HCT116 (cell line): ENCODE data around the gene PCDH9. TPM values are rescaled to one million over a fixed set of nuclear protein-coding genes. Genes with fewer than 3 reads are reported as not detected.

Experiments
- ATAC-seq: fragments of 200-7000 bp; cut with Tn5 transposase; 2 replicates; pipeline ENCODE4 v1.9.1; 2020; ENCODE audit warnings: mild to moderate bottlenecking, moderate library complexity
- BruUV-seq: library from RNA; stranded (reverse); fragments of 400-500 nt; replicated peaks from 2 replicates; lab custom pipeline; 2021; lab: Mats Ljungman, UMichigan
- CTCF ChIA-PET: fragments of 300-600 bp; sonication (Branson Sonifier 250); formaldehyde crosslinking; loops from one replicate; lab custom pipeline; 2021; ENCODE audit warnings: antibody characterized with exemption; lab: Charles Lee
- POLR2A ChIA-PET: fragments of 300-600, 350-600 bp; sonication (Branson Sonifier 250); formaldehyde crosslinking; loops from one replicate; lab custom pipeline; 2021; ENCODE audit warnings: antibody characterized with exemption; lab: Charles Lee
- RAD21 ChIA-PET, 2 experiments: fragments of 300-600 bp; sonication (Branson Sonifier 250); formaldehyde crosslinking; loops; one replicate each; lab custom pipeline; 2023; ENCODE audit warnings: low total read pairs in 2 of 2; ENCODE audit not compliant: uncharacterized antibody in 2 of 2, unreplicated experiment in 2 of 2, low non-redundant PET in 1 of 2; lab: Charles Lee
- DNase-seq: peaks from one replicate; pipeline ENCODE4 v3.0.0-alpha.2; 2010; ENCODE audit warnings: low read depth, low spot score
- H2AFZ ChIP-seq: fragments of 200-600 bp; shearing (Covaris generic), sonication (generic); 2 replicates; pipeline ENCODE4 v1.6.1; 2017; ENCODE audit warnings: low read depth, mixed run types, mixed read lengths, antibody characterized with exemption, low read length; ENCODE audit not compliant: poor library complexity, severe bottlenecking
- H3K27ac ChIP-seq: 2 replicates; pipeline ENCODE4 v1.5.1; 2012; ENCODE audit warnings: low read depth, low read length
- H3K27me3 ChIP-seq: fragments of 200-600 bp; sonication (generic); 2 replicates; pipeline ENCODE4 v1.6.1; 2016; ENCODE audit warnings: mixed run types, low read length, mixed read lengths; ENCODE audit not compliant: insufficient read depth
- H3K36me3 ChIP-seq, 2 experiments: fragments of 200-500 bp in 1 of 2; fragments of 200-600 bp in 1 of 2; sonication (Bioruptor generic) in 1 of 2; sonication (generic) in 1 of 2; 2 replicates each; pipeline versions ENCODE4 v1.5.1 to v1.6.1; 2014 to 2016; ENCODE audit warnings: low read length in 2 of 2, inconsistent platforms in 1 of 2, mixed read lengths in 1 of 2, mixed run types in 1 of 2; ENCODE audit not compliant: insufficient read depth in 2 of 2, control insufficient read depth in 1 of 2
- H3K4me1 ChIP-seq, 2 experiments: fragments of 200-600 bp in 1 of 2; sonication (generic) in 1 of 2; 2 replicates each; pipeline versions ENCODE4 v1.5.1 to v1.6.1; 2012 to 2017; ENCODE audit warnings: low read length in 2 of 2, inconsistent platforms in 1 of 2, mild to moderate bottlenecking in 1 of 2, mixed read lengths in 1 of 2, mixed run types in 1 of 2, moderate library complexity in 1 of 2; ENCODE audit not compliant: insufficient read depth in 2 of 2, control insufficient read depth in 1 of 2
- H3K4me2 ChIP-seq: fragments of 200-600 bp; sonication (generic); 2 replicates; pipeline ENCODE4 v1.6.1; 2017; ENCODE audit warnings: mixed run types, low read length, mixed read lengths
- H3K4me3 ChIP-seq, 2 experiments: fragments of 200-600 bp in 1 of 2; sonication (generic) in 1 of 2; replicated peaks in 1 of 2; 2 replicates each; pipeline ENCODE4 v1.5.1; 2011 to 2016; ENCODE audit warnings: low read length in 2 of 2, control low read depth in 1 of 2, low read depth in 1 of 2, mild to moderate bottlenecking in 1 of 2, mixed read lengths in 1 of 2, mixed run types in 1 of 2
- H3K79me2 ChIP-seq: fragments of 200-600 bp; sonication (generic); 2 replicates; pipeline ENCODE4 v1.6.1; 2017; ENCODE audit warnings: mild to moderate bottlenecking, mixed run types, low read length, moderate library complexity, mixed read lengths; ENCODE audit not compliant: insufficient read depth
- H3K9ac ChIP-seq: fragments of 200-600 bp; sonication (generic); 2 replicates; pipeline ENCODE4 v1.6.1; 2016; ENCODE audit warnings: low read length, mixed read lengths
- H3K9me2 ChIP-seq: fragments of 200-600 bp; sonication (generic), shearing (Covaris generic); 2 replicates; pipeline ENCODE4 v1.6.1; 2017; ENCODE audit warnings: mixed run types, mild to moderate bottlenecking, moderate library complexity; ENCODE audit not compliant: insufficient read depth
- H3K9me3 ChIP-seq, 2 experiments: fragments of 200-500 bp in 1 of 2; fragments of 200-600 bp in 1 of 2; sonication (Bioruptor generic) in 1 of 2; sonication (generic) in 1 of 2; 2 replicates each; pipeline ENCODE4 v1.6.1; 2014 to 2017; ENCODE audit warnings: low read length in 2 of 2, mixed read lengths in 2 of 2, inconsistent platforms in 1 of 2, low read depth in 1 of 2, mild to moderate bottlenecking in 1 of 2, mixed run types in 1 of 2, moderate library complexity in 1 of 2; ENCODE audit not compliant: control insufficient read depth in 1 of 2, insufficient read depth in 1 of 2
- H4K20me1 ChIP-seq: fragments of 200-600 bp; sonication (generic), shearing (Covaris generic); 2 replicates; pipeline ENCODE4 v1.6.1; 2017; ENCODE audit warnings: mixed run types, mild to moderate bottlenecking, moderate library complexity; ENCODE audit not compliant: insufficient read depth
- CEBPB ChIP-seq: IDR thresholded peaks from 2 replicates; pipeline ENCODE4 v1.6.1; 2012; ENCODE audit warnings: low read depth
- ELF1 ChIP-seq: IDR thresholded peaks from 2 replicates; pipeline ENCODE4 v1.6.1; 2012; ENCODE audit warnings: low read depth, borderline replicate concordance
- EZH2 ChIP-seq: fragments of 200-600 bp; sonication (generic); IDR thresholded peaks from 2 replicates; pipeline ENCODE4 v1.6.1; 2017; ENCODE audit warnings: antibody characterized with exemption, mixed run types
- EZH2phosphoT487 ChIP-seq: fragments of 200-600 bp; IDR thresholded peaks from 2 replicates; pipeline ENCODE4 v1.6.1; 2018; ENCODE audit warnings: antibody characterized with exemption, borderline replicate concordance
- FOSL1 ChIP-seq: IDR thresholded peaks from 2 replicates; pipeline ENCODE4 v1.6.1; 2012; ENCODE audit warnings: low read depth
- JUND ChIP-seq: IDR thresholded peaks from 2 replicates; pipeline ENCODE4 v1.6.1; 2012
- POLR2AphosphoS5 ChIP-seq: IDR thresholded peaks from 2 replicates; pipeline ENCODE4 v1.6.1; 2011; ENCODE audit warnings: mild to moderate bottlenecking, low read depth, low read length, moderate library complexity
- RAD21 ChIP-seq: IDR thresholded peaks from 2 replicates; pipeline ENCODE4 v1.6.1; 2012; ENCODE audit warnings: low read depth, mild to moderate bottlenecking
- SRF ChIP-seq: IDR thresholded peaks from 2 replicates; pipeline ENCODE4 v1.6.1; 2012; ENCODE audit warnings: low read depth
- YY1 ChIP-seq: IDR thresholded peaks from 2 replicates; pipeline ENCODE4 v1.6.1; 2011; ENCODE audit warnings: low read length, low read depth, moderate library complexity, mild to moderate bottlenecking; ENCODE audit not compliant: insufficient replicate concordance; ENCODE audit errors: extremely low read depth
- ZFX ChIP-seq: fragments of 450-650 bp; IDR thresholded peaks from 2 replicates; pipeline ENCODE4 v1.6.1; 2017
- ZNF274 ChIP-seq: fragments of 200-500 bp; sonication (Bioruptor generic); IDR thresholded peaks from 2 replicates; pipeline ENCODE4 v1.6.1; 2014; ENCODE audit warnings: mild to moderate bottlenecking, low read depth, low read length, inconsistent platforms
- intact Hi-C: fragments of 100-400 bp; cut with micrococcal nuclease; formaldehyde crosslinking; loops from 2 replicates; pipeline ENCODE4 v1.10.0; 2022
- total RNA-seq: library from RNA; stranded (reverse); gene quantifications from one replicate; pipeline ENCODE4 v1.2.1, GENCODE V29; 2021; ENCODE audit not compliant: unreplicated experiment
- TF ChIP-seq, protein P1 (sequence below), 3 experiments: fragments of 200-600 bp in 1 of 3; sonication (generic) in 1 of 3; IDR thresholded peaks in 2 of 3; conservative IDR thresholded peaks in 1 of 3; 2 replicates each; pipeline ENCODE4 v1.5.1; 2012 to 2017; ENCODE audit warnings: low read depth in 2 of 3, low read length in 2 of 3, antibody characterized with exemption in 1 of 3, borderline replicate concordance in 1 of 3, control low read depth in 1 of 3, mild to moderate bottlenecking in 1 of 3, mixed read lengths in 1 of 3, mixed run types in 1 of 3, moderate library complexity in 1 of 3; ENCODE audit not compliant: insufficient read depth in 1 of 3
- TF ChIP-seq, protein P2 (sequence below): IDR thresholded peaks from 2 replicates; pipeline ENCODE4 v1.6.1; 2012; ENCODE audit warnings: low read depth

The PCDH9 gene
- total RNA-seq, 1 experiment from 2014 or later, result 0.02 TPM

DNA sequence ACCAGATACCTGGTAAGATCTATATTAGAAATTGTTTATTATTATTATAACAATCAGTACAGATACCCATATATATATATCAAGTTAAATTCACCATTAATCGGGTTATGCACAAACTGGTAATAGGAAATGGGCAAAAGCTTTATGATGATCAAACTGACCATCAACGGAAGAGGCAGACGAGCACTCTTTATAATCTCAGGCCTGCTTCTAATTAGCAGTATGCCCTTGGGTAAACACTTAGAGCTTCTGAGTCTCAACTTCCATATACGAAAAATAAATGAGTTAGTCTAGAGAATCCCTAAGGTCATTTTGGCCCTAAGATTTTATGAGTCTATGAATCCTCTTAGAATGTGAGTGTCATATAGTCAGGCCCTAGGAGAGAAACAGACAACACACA, 710.9 kb downstream of the PCDH9 start:
- DNase-seq (no peak), ATAC-seq (no peak)
- no peaks in the 10 kb centered on the region for H4K20me1 ChIP-seq
- H3K4me1 ChIP-seq, result no peaks in the 10 kb centered on the region
- H3K4me2 ChIP-seq, result no peak overlapping the region
- ChIA-PET CTCF (no interaction called here), RAD21 (no interaction called here), POLR2A (no interaction called here)
- no TSS peak for BruUV-seq
- no peak overlapping the region for H2AFZ ChIP-seq
- H3K9ac ChIP-seq, result no peak overlapping the region
- no peak overlapping the region for H3K27ac ChIP-seq
- no peaks in the 10 kb centered on the region for H3K79me2 ChIP-seq
- no peaks in the 10 kb centered on the region for H3K9me2 ChIP-seq
- no peaks in the 10 kb centered on the region for H3K27me3 ChIP-seq
- intact Hi-C loops, result no loop called here
- TF ChIP-seq JUND (no peak), CEBPB (no peak), SRF (no peak), EZH2phosphoT487 (no peak), RAD21 (no peak), ZNF274 (no peak), POLR2AphosphoS5 (no peak), ELF1 (no peak), ZFX (no peak), FOSL1 (no peak), YY1 (no peak), EZH2 (no peak)
- TF ChIP-seq, protein P1, sequence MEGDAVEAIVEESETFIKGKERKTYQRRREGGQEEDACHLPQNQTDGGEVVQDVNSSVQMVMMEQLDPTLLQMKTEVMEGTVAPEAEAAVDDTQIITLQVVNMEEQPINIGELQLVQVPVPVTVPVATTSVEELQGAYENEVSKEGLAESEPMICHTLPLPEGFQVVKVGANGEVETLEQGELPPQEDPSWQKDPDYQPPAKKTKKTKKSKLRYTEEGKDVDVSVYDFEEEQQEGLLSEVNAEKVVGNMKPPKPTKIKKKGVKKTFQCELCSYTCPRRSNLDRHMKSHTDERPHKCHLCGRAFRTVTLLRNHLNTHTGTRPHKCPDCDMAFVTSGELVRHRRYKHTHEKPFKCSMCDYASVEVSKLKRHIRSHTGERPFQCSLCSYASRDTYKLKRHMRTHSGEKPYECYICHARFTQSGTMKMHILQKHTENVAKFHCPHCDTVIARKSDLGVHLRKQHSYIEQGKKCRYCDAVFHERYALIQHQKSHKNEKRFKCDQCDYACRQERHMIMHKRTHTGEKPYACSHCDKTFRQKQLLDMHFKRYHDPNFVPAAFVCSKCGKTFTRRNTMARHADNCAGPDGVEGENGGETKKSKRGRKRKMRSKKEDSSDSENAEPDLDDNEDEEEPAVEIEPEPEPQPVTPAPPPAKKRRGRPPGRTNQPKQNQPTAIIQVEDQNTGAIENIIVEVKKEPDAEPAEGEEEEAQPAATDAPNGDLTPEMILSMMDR (IDR thresholded peaks at IDR 0.05 in 2 of 3, conservative IDR thresholded peaks at IDR 0.05 in 1 of 3; ENCODE audit: borderline replicate concordance in 1 of 3, insufficient read depth in 1 of 3, low read depth in 2 of 3, low read length in 2 of 3), result no peak
- TF ChIP-seq, protein P2, sequence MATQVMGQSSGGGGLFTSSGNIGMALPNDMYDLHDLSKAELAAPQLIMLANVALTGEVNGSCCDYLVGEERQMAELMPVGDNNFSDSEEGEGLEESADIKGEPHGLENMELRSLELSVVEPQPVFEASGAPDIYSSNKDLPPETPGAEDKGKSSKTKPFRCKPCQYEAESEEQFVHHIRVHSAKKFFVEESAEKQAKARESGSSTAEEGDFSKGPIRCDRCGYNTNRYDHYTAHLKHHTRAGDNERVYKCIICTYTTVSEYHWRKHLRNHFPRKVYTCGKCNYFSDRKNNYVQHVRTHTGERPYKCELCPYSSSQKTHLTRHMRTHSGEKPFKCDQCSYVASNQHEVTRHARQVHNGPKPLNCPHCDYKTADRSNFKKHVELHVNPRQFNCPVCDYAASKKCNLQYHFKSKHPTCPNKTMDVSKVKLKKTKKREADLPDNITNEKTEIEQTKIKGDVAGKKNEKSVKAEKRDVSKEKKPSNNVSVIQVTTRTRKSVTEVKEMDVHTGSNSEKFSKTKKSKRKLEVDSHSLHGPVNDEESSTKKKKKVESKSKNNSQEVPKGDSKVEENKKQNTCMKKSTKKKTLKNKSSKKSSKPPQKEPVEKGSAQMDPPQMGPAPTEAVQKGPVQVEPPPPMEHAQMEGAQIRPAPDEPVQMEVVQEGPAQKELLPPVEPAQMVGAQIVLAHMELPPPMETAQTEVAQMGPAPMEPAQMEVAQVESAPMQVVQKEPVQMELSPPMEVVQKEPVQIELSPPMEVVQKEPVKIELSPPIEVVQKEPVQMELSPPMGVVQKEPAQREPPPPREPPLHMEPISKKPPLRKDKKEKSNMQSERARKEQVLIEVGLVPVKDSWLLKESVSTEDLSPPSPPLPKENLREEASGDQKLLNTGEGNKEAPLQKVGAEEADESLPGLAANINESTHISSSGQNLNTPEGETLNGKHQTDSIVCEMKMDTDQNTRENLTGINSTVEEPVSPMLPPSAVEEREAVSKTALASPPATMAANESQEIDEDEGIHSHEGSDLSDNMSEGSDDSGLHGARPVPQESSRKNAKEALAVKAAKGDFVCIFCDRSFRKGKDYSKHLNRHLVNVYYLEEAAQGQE, result no peak
- H3K4me3 ChIP-seq, result no peak overlapping the region
- H3K9me3 ChIP-seq, result no peaks in the 10 kb centered on the region
- H3K36me3 ChIP-seq, result no peaks in the 10 kb centered on the region
